BJ (cell line): Measurements from ENCODE around the gene DACT2. TPM values are rescaled to one million over a fixed set of nuclear protein-coding genes. Genes with fewer than 3 reads are reported as not detected.

Source experiments
- CTCF ChIA-PET: fragments of 350-600 bp; formaldehyde crosslinking; extraction: SDS; loops from one replicate; lab custom pipeline; 2021; ENCODE audit warnings: antibody characterized with exemption, inconsistent platforms; lab: Yijun Ruan, JAX
- POLR2A ChIA-PET: fragments of 300-600 bp; sonication (Branson Sonifier 250); formaldehyde crosslinking; extraction: SDS; loops from one replicate; lab custom pipeline; 2021; ENCODE audit warnings: antibody characterized with exemption; lab: Charles Lee
- DNase-seq: peaks from one replicate; pipeline ENCODE4 v3.0.0-alpha.2; 2011; ENCODE audit warnings: low read depth
- H3K27me3 ChIP-seq: 2 replicates; pipeline ENCODE4 v1.6.0; 2011; ENCODE audit warnings: low read length; ENCODE audit not compliant: control insufficient read depth, insufficient read depth
- H3K36me3 ChIP-seq: 2 replicates; pipeline ENCODE4 v1.5.1; 2011; ENCODE audit warnings: low read length; ENCODE audit not compliant: control insufficient read depth, insufficient read depth
- H3K4me3 ChIP-seq: 2 replicates; pipeline ENCODE4 v1.5.1; 2011; ENCODE audit warnings: low read depth, mild to moderate bottlenecking, control low read depth, low read length
- CTCF ChIP-seq: IDR thresholded peaks from 2 replicates; pipeline ENCODE4 v1.5.1; 2011; ENCODE audit warnings: low read depth, mild to moderate bottlenecking, control low read depth, inconsistent platforms, low read length, moderate library complexity; ENCODE audit not compliant: insufficient read depth
- polyA plus RNA-seq: library from polyadenylated mRNA; depleted of rRNA; stranded (reverse); fragments of >200 nt; gene quantifications from 2 replicates; pipeline ENCODE4 v1.2.3, GENCODE V29; 2011

DACT2 gene
- polyA plus RNA-seq, 1 experiment: not detected

DNA sequence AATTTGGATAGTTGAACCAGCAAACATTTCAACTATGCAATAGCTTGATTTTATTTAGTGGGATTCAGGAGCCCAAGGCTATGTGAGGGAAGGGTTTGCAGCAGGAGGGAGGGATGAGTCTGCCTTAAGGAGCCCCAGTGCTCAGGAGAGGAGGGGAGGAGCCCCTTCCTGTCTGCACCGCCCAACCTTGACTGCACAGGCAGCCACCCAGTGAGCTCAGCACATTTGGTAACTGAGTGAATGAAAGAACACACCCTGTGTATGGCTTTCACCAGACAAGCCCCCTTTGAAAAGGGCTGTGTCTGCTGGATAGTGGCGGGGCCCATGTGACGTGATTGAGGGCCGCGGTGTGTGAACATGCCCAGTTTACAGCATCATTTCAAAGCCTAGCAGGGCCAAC lies 17.0 kb downstream of the DACT2 start:
- H3K4me3 ChIP-seq: no peak overlapping the region
- DNase-seq: no peak
- ChIA-PET CTCF (interaction anchor here (0.8 kb wide), 1 partner anchor 20 kb away, joined by 4 read pairs; no protein-coding TSS in a partner anchor), POLR2A (no interaction called here)
- no peaks in the 10 kb centered on the region for H3K27me3 ChIP-seq
- no peaks in the 10 kb centered on the region for H3K36me3 ChIP-seq
- TF ChIP-seq CTCF: no peak

DNA sequence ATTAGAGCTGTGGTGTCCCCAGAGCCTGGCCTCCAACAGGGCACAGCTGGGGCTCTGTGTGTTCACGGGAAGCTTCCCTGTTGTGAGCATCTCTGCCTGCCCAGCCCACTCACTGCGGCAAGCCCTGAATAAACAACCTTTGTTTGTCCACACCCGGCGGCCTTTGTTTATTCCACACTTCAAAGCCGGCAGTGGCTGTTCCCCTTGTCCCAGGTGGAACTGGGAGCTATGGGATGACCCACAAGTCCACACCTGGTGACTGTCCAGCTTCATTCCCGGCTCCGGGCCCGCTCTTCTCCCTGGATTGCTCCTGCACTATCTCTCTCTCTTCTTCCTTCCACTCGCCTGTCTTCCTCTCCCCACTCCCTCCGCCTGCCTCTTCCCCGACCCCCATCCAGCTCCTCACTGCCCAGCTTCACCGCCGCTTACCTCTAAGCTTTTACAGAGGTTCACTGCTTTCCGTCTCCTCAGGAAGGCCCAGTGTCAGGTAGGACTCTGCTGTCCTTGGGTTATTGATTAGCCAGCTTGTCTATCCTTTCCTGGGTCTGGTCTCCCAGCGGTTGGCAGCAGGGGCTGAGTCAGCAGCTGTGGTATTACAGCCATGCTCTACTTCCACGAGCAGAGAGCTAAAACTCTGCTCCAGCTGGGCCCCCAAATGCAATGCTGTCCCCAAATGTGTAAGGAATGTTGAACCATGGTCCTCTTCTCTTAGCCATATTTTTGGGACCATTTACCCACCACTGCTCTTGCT lies 17.8 kb downstream of the DACT2 start:
- no peak for DNase-seq
- H3K36me3 ChIP-seq: no peaks in the 10 kb centered on the region
- no peaks in the 10 kb centered on the region for H3K27me3 ChIP-seq
- TF ChIP-seq CTCF: no peak
- ChIA-PET CTCF (interaction anchor here (0.7 to 0.8 kb wide), 2 partner anchors 21 to 88 kb away, joined by 3 to 4 read pairs; no protein-coding TSS in a partner anchor), POLR2A (no interaction called here)
- no peak overlapping the region for H3K4me3 ChIP-seq

DNA sequence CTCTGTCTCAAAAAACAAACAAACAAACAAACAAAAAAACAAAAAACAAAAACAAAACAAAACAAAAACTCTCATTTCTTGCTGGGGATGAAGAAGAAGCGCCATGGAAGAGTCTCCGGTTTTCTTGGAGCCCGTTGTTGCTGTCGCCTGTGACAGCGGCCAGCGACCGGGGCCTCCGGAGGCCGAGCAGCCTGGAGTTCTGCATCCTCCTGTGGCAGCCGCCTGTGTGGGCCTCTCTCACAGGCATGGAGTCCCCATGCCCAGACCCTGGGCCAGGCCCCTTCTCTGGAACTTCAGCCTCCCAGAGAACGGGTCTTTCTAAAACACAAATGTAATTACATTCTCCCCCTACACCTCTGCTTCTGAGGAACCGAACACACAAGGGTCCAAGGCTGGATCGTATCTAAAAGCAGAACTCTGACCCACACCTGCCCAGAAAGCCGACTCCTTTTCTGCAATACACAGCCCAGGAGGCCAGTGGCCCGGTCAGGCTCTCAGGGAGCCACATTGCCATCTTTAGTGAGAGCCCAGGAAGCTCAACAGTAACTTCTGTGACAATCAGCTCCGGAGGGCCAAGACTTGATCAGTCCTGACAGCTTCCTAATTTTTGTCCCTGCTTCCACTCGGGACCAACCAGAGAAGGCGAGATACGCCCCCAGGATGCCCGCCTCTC lies 18.5 kb downstream of the DACT2 start:
- Histone ChIP-seq H3K4me3 (no peak overlapping the region), H3K36me3 (no peaks in the 10 kb centered on the region), H3K27me3 (no peaks in the 10 kb centered on the region)
- no peak for DNase-seq
- POLR2A ChIA-PET: no interaction called here
- CTCF ChIA-PET: interaction anchor here (0.7 kb wide), 2 partner anchors 88 to 115 kb away, joined by 3 read pairs; no protein-coding TSS in a partner anchor
- TF ChIP-seq CTCF: no peak

- DNase-seq: no peak
- POLR2A ChIA-PET: no interaction called here
- CTCF ChIA-PET: no interaction called here
Observed at GRCh38 chr6:168299541-168300511, 19.8 kb downstream of the DACT2 start.

More at GRCh38 chr6:168299541-168300511, 19.8 kb downstream of the DACT2 start:
- H3K27me3 ChIP-seq: no peaks in the 10 kb centered on the region
- H3K4me3 ChIP-seq: no peak overlapping the region
- H3K36me3 ChIP-seq: no peaks in the 10 kb centered on the region
- TF ChIP-seq CTCF: no peak
